A204.1 (cell line): ENCODE results near the gene CRYGC.

Experiments used
- FAIRE-seq: peaks from 2 replicates; lab custom pipeline; 2012; peaks lifted over from hg19 to GRCh38; lab: Jason Lieb, UNC

Gene CRYGC

DNA sequence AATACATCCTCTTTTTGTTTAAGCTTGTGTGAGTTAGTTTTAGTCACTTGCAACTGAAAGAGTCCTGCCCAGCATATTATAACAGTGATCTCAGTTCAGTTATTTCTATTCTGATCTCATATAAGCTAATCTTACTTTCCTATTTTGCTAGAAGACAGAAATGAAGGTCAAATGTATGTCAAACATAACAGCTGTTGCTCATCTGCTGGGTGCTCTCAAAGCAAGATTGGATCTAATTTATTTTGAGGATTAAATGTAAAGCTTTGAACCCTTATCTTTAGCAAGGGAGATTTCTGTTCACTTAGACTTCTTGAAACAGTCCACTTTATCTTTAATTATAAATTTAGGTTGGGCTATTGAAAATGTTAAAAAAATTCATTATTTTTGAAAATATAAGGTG, 36.5 kb downstream of the CRYGC start:
- peak; percentile 51 for FAIRE-seq

DNA sequence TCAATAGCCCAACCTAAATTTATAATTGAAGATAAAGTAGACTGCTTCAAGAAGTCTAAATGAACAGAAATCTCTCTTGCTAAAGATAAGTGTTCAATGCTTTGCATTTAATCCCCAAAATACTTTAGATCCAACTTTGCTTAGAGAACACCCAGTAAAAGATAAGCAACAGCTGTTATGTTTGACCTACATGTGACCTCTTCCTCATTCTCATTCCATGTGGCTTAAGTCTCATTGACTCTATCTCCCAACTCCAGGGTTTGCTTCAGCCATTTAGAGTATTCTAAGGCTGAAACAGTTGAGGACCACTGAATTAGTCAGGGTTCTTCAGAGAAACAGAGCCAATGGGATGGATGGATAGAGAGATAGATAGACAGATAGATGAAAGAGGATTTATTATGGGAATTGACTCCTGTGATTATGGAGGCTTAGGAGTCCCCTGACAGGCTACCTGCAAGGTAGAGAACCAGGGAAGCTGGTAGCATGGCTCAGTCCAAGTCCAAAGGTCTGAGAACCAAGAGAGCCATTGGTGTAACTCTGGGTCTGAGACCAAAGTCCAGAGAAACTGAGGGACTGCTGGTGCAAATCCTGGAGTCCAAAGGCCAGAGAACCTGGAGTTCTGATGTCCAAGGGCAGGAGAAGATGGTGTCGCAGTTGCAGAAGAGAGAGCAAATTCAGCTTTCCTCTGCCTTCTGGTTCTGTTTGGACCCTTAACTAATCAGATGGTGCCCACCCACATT, 37.4 kb downstream of the CRYGC start:
- FAIRE-seq: no peak

GRCh38 chr2:208090420-208090819, 39.2 kb downstream of the CRYGC start:
- no peak for FAIRE-seq

GRCh38 chr2:208086029-208086428, 43.6 kb downstream of the CRYGC start:
- FAIRE-seq: no peak

DNA sequence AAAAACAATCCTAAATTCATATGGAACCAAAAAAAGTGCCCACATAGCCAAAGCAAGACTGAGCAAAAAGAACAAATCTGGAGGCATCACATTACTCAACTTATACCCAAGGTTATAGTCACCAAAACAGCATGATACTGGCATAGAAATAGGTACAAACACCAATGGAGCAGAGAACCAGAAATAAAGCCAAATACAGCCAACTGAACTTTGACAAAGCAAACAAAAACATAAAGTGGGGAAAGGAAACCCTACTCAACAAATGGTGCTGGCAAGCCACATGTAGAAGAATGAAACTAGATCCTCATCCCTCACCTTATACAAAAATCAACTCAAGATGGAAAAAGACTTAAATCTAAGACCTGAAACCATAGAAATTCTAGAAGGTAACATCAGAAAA, 45.8 kb downstream of the CRYGC start:
- no peak for FAIRE-seq
